ENCODE results near the gene KIAA0825. TPM values are rescaled to one million over a fixed set of nuclear protein-coding genes. Genes with fewer than 3 reads are reported as not detected.
A peak's percentile ranks its signal among the peaks of the same experiment; 100 is the strongest.

KIAA0825 gene
- total RNA-seq, 4 donors from 2014 or later, result 4.8 to 11.8 (median 7.2) TPM

GRCh38 chr5:94432499-94432898 is 185.9 kb downstream of the KIAA0825 start:
- peak overlapping the region in 1 of 4 donors; percentile 67 for H3K27ac ChIP-seq
- H3K4me3 ChIP-seq, result no peak overlapping the region
- peaks cover 0 to 8% (median 0%) of the 10 kb centered on the region in 3 donors for H3K36me3 ChIP-seq
- peaks cover 0 to 22% (median 2%) of the 10 kb centered on the region in 4 donors for H3K9me3 ChIP-seq
- TF ChIP-seq EP300 (IDR thresholded peaks at IDR 0.05) (peak in 1 of 2 donors; percentile 45), CTCF (IDR thresholded peaks at IDR 0.05) (no peak)
- H3K27me3 ChIP-seq, result no peaks in the 10 kb centered on the region
- H3K4me1 ChIP-seq, result no peaks in the 10 kb centered on the region
- DNase-seq (ENCODE audit: low spot score in 2 of 2), result peak in 1 of 2 donors; percentile 32

GRCh38 chr5:94431696-94432095 is 186.7 kb downstream of the KIAA0825 start:
- Histone ChIP-seq H3K4me3 (no peak overlapping the region), H3K27me3 (no peaks in the 10 kb centered on the region), H3K27ac (no peak overlapping the region), H3K9me3 (peaks cover 0 to 22% (median 2%) of the 10 kb centered on the region in 4 donors), H3K4me1 (no peaks in the 10 kb centered on the region), H3K36me3 (peaks cover 0 to 8% (median 0%) of the 10 kb centered on the region in 3 donors)
- DNase-seq (ENCODE audit: low spot score in 2 of 2), result no peak
- no peak for TF ChIP-seq POLR2A (IDR thresholded peaks at IDR 0.05)
- TF ChIP-seq CTCF (IDR thresholded peaks at IDR 0.05), result no peak
- no peak for TF ChIP-seq EP300 (IDR thresholded peaks at IDR 0.05)

- Histone ChIP-seq H3K27ac (no peak overlapping the region), H3K36me3 (no peaks in the 10 kb centered on the region), H3K9me3 (peaks cover 0 to 17% (median 2%) of the 10 kb centered on the region in 4 donors), H3K4me1 (no peaks in the 10 kb centered on the region), H3K4me3 (no peak overlapping the region), H3K27me3 (no peaks in the 10 kb centered on the region)
- 89 to 90% methylated on average over 6 of the region's 6 CpGs for WGBS, 2 donors
- TF ChIP-seq POLR2A (IDR thresholded peaks at IDR 0.05), result no peak
- TF ChIP-seq CTCF (IDR thresholded peaks at IDR 0.05), result no peak
- no peak for TF ChIP-seq EP300 (IDR thresholded peaks at IDR 0.05)
- DNase-seq (ENCODE audit: low spot score in 2 of 2), result no peak
Measured at GRCh38 chr5:94429566-94429965, 188.8 kb downstream of the KIAA0825 start.

GRCh38 chr5:94425396-94425795 is 193.0 kb downstream of the KIAA0825 start:
- H3K4me3 ChIP-seq, result no peak overlapping the region
- WGBS, 2 donors, result 90% methylated on average over 2 of the region's 2 CpGs
- H3K9me3 ChIP-seq, result peaks cover 0 to 15% (median 2%) of the 10 kb centered on the region in 4 donors
- TF ChIP-seq CTCF (IDR thresholded peaks at IDR 0.05) (no peak), POLR2A (IDR thresholded peaks at IDR 0.05) (no peak), EP300 (IDR thresholded peaks at IDR 0.05) (no peak)
- DNase-seq (ENCODE audit: low spot score in 2 of 2), result no peak
- H3K27ac ChIP-seq, result no peak overlapping the region
- H3K27me3 ChIP-seq, result no peaks in the 10 kb centered on the region
- H3K4me1 ChIP-seq, result no peaks in the 10 kb centered on the region
- H3K36me3 ChIP-seq, result no peaks in the 10 kb centered on the region

- Histone ChIP-seq H3K27ac (no peak overlapping the region), H3K4me3 (no peak overlapping the region), H3K9me3 (peaks cover 0 to 6% (median 0%) of the 10 kb centered on the region in 4 donors), H3K27me3 (no peaks in the 10 kb centered on the region), H3K4me1 (no peaks in the 10 kb centered on the region), H3K36me3 (no peaks in the 10 kb centered on the region)
- DNase-seq (ENCODE audit: low spot score in 2 of 2), result no peak
- no peak for TF ChIP-seq EP300 (IDR thresholded peaks at IDR 0.05)
- TF ChIP-seq CTCF (IDR thresholded peaks at IDR 0.05), result no peak
- no peak for TF ChIP-seq POLR2A (IDR thresholded peaks at IDR 0.05)
Measured at GRCh38 chr5:94423411-94423810, 195.0 kb downstream of the KIAA0825 start.

All from tibial nerve (tissue), 4 donors.